Esophagus squamous epithelium (tissue), 4 donors: Measurements from ENCODE around the gene RXFP1.

Experiments used
- POLR2A ChIP-seq, 4 donors: fragments of 450-650 bp; IDR thresholded peaks; one replicate each; pipeline ENCODE4 v1.6.1; 2017; ENCODE audit warnings: antibody characterized with exemption in 4 of 4, mild to moderate bottlenecking in 4 of 4, moderate library complexity in 3 of 4
- TF ChIP-seq, protein P1 (sequence below), 6 experiments: fragments of 450-650 bp in 4 of 6; fragments of 200-600 bp in 2 of 6; sonication (generic) in 2 of 6; IDR thresholded peaks; one replicate each; pipeline ENCODE4 v1.5.1; 2016 to 2019; ENCODE audit warnings: antibody characterized with exemption in 6 of 6, mild to moderate bottlenecking in 4 of 6, moderate library complexity in 4 of 6

DNA sequence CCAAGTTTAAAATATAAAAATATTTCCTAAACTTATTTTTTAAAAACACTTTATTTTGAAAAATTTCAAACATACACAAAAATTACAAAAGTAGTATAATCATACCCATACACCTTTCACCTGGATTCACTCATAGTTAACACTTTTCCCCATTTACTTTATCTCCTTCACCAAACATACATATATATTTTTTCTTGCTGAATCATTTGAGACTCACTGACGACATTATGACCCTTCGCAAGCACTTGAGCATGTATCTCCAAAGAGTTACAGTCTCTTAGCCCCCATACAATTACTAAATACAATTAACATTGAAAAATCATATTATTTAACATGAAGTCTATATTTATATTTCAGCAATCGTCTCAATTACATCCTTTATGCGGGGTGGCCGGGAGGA is 19.8 kb downstream of the RXFP1 start:
- TF ChIP-seq, protein P1, sequence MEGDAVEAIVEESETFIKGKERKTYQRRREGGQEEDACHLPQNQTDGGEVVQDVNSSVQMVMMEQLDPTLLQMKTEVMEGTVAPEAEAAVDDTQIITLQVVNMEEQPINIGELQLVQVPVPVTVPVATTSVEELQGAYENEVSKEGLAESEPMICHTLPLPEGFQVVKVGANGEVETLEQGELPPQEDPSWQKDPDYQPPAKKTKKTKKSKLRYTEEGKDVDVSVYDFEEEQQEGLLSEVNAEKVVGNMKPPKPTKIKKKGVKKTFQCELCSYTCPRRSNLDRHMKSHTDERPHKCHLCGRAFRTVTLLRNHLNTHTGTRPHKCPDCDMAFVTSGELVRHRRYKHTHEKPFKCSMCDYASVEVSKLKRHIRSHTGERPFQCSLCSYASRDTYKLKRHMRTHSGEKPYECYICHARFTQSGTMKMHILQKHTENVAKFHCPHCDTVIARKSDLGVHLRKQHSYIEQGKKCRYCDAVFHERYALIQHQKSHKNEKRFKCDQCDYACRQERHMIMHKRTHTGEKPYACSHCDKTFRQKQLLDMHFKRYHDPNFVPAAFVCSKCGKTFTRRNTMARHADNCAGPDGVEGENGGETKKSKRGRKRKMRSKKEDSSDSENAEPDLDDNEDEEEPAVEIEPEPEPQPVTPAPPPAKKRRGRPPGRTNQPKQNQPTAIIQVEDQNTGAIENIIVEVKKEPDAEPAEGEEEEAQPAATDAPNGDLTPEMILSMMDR (IDR thresholded peaks at IDR 0.05): no peak
- no peak for TF ChIP-seq POLR2A (IDR thresholded peaks at IDR 0.05)
